Measurements from ENCODE around the gene CD70.
A peak's percentile ranks its signal among the peaks of the same experiment; 100 is the strongest.
"Not testable (repeated sequence)": the region's sequence is repeated elsewhere in the genome, so short reads cannot be mapped to it uniquely, and the experiment has no call there.

Gene CD70, protein sequence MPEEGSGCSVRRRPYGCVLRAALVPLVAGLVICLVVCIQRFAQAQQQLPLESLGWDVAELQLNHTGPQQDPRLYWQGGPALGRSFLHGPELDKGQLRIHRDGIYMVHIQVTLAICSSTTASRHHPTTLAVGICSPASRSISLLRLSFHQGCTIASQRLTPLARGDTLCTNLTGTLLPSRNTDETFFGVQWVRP

DNA sequence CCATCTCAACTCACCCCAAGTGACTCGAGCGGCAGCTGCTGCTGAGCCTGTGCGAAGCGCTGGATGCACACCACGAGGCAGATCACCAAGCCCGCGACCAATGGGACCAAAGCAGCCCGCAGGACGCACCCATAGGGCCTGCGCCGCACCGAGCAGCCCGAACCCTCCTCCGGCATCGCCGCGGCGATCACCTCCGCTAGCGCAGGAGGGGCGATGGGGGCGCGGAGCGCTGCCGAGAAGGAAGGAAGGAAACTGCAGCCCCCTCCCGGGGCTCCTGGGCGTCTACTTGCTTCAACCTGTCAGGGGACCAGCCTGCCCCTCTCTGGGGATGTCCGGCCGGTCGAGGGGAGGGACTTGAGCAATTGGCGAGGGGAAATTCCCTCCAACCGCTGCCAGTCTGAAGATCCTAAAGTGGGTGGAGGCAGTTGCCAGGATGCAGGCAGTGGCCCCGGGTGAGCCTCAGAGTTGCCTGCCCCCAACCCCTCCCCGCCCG is at the start of gene CD70:
TSS of gene CD70 (minus strand) at position 324 of the 493 bp plus-strand sequence. CDS start at position 176, 148 bp downstream.
- DNase-seq (ENCODE audit: low spot score), result peak; percentile 33

DNA sequence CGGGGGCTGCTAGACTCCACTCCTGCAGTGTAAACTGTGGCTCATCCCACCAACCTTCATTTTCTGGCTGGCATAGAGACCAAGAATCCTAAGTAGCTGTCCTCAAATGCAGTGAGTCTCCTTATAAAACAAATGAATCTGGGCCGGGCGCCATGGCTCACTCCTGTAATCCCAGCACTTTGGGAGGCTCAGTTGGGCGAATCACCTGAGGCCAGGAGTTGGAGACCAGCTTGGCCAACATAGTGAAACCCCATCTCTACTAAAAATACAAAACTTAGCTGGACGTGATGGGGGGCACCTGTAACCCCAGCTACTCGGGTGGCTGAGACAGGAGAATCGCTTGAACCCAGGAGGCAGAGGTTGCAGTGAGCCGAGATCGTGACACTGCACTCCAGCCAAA is 49.4 kb upstream of the CD70 start:
- not testable (repeated sequence) for DNase-seq (ENCODE audit: low spot score)

DNA sequence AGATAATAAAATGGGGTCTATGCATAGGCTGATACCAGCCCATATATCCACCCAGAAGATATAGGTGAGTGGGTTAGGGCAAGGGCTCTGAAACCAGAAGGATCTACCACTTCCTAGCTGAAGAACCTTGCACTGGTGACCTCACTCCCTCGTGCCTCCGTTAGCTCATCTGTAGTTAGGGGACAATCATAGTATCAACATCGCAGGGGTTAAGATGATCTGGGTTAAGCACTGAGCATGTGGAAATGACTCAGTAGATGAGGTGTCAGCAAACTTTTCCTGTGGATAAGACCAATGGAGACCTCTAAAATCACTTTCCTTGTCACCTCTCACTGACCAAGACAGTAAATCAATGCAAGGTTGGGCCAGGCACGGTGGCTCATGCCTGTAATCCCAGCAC is 48.5 kb upstream of the CD70 start:
- DNase-seq (ENCODE audit: low spot score), result no peak

DNA sequence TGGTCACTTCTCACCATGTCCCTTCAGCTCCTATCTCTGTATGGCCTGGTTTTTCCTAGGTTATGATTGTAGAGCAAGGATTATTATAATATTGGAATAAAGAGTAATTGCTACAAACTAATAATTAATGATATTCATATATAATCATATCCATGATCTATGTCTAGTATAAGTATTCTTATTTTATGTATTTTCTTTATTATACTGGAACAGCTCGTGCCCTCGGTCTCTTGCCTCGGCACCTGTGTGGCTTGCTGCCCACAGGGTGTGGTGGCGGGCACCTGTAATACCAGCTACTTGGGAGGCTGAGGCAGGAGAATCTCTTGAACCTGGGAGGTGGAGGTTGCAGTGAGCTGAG is 42.5 kb upstream of the CD70 start:
- not testable (repeated sequence) for DNase-seq (ENCODE audit: low spot score)

DNA sequence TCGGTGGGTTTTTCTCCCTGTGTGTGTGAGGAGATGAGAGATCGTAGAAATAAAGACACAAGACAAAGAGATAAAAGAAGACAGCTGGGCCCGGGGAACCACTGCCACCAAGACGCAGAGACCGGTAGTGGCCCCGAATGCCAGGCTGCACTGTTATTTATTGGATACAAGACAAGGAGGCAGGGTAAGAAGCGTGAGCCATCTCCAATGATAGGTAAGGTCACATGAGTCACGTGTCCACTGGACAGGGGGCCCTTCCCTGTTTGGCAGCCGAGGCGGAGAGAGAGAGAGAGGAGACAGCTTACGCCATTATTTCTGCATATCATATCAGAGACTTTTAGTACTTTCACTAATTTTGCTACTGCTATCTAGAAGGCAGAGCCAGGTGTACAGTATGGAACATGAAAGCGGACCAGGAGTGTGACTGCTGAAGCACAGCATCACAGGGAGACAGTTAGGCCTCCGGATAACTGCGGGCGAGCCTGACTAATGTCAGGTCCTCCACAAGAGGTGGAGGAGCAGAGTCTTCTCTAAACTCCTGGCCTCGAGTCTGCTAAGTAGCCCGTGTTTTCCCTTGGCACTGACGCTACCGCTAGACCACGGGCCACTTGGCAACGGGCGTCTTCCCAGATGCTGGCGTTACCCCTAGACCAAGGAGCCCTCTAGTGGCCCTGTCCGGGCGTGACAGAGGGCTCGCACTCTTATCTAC is 42.0 kb upstream of the CD70 start:
- peak; percentile 65 for DNase-seq (ENCODE audit: low spot score)

DNA sequence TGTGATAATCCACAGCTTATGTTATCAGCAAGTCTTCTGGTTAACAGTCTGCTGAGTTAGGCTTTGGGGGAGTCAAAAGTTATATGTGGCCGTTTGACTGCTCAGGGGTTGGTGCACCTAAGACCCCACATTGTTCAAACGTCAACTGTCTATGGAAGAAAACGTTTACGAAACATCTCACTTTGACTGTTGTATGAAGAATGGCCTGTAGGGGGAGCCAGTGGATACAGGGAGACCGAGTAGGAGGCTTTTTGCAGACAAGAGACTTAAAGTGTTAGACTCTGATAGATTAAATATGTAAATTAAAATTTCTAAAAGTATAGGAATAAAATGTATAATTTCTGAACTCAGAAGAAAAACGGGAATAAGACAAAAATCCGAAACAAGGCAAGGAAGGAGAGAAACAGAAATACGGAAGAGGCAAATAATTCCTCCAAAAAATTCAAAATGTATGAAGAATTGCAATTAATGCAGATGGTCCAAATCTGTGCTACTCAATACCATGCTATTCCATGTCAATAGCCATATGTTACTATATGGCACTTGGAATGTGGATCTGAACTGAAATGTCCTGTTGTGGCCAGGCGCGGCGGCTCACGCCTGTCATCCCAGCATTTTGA is 41.2 kb upstream of the CD70 start:
- peak; percentile 83 for DNase-seq (ENCODE audit: low spot score)

DNA sequence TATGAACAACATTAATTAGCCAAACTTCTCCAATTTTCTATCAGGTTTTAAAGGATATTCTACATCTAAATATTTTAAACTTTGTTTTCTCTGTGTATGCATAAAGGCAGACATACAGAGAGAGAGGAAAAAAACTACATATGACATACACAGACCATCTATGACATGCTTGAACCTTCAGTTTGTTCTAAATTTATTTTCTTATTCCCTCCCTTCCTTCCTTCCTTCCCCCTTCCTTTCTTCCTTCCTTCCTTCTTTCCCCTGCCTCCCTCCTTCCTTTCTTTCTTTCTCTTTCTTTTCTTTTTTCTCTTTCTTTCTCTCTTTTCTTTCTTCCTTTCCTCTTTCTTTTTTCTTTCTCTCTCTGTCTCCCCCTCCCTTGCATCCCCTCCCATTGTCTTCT is 35.8 kb upstream of the CD70 start:
- no peak for DNase-seq (ENCODE audit: low spot score)

DNA sequence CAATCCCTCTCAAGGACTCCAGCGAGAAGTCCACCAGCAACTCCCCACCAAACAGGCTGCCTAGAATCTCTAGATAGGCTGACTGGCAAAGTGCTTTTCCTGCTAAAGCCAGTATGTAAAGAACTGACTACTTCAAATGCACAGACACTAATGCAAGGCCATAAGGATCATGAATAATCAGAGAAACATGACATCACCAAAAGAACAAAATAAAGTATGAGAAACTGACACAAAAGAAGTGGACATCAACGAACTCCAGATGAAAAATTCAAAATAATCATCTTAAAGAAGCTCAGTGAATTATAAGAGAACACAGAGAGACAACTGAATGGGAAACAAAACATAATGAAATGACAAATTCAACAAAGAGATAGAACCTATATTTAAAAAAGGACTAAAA is 26.4 kb upstream of the CD70 start:
- DNase-seq (ENCODE audit: low spot score), result no peak

DNA sequence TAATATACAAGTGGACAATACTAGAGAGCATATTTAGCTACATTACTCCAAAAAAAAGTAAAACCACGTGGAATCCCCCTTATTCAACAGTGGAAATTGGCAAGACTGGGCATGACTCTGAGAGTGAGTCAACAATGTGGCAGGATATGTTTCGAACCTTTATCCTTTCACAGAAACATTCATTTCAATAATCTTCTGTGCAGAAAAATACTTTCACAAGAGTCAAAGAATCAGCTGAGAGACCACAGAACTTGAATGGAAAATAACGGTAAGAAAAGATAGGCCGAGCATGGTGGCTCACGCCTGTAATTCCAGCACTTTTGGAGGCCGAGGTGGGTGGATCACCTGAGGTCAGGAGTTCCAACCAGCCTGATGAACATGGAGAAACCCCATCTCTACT is 25.1 kb upstream of the CD70 start:
- no peak for DNase-seq (ENCODE audit: low spot score)

DNA sequence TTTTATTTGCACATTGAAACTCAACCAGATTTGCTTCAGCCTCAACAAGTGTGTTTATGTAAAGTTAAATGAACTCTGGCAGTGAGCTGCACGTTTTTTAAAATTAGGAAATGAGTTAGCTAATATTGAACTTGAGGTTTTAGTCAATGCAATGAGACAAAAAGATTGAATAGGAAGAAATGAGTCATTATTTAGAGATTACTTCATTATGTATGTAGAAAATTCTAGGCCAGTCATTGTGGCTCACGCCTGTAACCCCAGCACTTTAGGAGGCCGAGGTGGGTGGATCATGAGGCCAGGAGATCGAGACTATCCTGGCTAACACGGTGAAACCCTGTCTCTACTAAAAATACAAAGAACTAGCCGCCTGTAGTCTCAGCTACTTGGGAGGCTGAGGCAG is 22.8 kb upstream of the CD70 start:
- no peak for DNase-seq (ENCODE audit: low spot score)

DNA sequence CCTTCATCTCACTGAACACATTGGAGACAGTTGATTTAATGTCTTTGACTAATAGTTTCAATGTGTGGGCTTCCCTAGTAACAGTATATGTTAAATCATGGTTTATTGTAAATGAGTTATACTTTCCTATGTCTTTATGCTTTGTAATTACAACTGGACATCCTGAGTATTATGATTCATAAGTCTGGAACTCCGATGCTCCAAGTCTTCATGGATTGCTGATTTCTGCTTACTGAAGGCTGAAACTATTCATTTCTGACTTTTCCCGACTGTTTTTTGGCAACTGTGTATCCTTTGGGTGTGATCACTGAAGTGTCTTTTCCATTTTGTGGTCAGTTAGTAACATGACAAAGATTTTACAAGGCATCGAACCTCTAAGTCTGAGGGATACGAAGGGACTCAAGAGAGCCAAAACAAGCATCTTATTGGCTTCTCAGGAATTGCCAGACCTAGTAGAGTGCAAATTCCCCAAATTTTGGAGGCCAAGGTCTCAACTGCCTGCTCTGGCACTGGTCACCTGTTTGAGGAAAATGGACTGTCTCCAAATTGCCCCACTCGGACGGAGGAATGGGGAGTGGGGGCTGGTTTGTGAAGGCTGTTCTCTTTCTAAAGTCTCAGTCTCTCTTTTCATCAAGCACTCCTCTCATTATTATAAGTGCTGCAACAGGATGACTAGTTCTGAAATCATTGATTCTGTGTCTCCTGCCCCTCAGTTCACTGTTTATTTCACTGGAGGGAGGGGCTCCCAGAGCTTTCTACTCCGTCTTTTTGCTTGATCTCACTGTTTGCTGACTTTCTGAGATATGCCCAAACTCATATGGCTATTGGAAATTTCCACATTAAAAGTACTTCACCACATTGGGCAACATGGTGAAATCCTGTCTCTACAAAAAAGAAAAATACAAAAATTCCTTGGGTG is 20.2 kb upstream of the CD70 start:
- DNase-seq (ENCODE audit: low spot score), result no peak

DNA sequence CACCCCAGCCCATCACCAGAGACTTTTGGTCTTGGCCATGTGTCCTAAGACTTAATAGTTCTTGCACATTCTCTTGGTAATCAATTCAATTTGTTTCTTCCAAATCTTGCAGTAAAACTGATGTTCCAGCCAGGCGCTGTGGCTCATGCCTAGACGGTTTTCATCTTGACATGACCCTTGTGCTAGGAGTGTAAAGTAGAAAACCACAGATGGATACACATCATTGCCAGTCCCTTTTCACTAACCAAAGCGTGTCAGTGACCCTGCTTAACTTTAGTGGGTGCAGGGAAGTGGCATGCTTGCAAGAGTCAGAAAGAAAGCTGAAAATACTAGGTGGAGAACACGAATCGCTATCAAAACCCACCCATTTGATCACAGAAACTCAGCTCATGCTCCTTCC is 18.0 kb upstream of the CD70 start:
- DNase-seq (ENCODE audit: low spot score), result no peak

DNA sequence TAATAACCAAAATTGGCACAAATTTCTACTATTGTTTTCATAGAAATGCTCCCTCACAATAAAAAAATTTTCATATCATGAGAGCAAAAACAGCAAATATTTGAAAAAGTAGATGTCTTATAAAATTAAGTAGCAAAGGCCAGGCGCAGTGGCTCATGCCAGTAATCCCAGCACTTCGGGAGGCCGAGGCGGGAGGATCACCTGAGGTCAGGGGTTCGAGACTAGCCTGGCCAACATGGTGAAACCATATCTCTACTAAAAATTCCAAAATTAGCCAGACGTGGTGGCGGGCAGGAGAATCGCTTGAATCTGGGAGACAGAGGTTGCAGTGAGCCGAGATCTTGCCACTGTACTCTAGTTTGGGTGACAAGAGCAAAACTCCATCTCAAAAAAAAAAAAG is 17.2 kb upstream of the CD70 start:
- not testable (repeated sequence) for DNase-seq (ENCODE audit: low spot score)

DNA sequence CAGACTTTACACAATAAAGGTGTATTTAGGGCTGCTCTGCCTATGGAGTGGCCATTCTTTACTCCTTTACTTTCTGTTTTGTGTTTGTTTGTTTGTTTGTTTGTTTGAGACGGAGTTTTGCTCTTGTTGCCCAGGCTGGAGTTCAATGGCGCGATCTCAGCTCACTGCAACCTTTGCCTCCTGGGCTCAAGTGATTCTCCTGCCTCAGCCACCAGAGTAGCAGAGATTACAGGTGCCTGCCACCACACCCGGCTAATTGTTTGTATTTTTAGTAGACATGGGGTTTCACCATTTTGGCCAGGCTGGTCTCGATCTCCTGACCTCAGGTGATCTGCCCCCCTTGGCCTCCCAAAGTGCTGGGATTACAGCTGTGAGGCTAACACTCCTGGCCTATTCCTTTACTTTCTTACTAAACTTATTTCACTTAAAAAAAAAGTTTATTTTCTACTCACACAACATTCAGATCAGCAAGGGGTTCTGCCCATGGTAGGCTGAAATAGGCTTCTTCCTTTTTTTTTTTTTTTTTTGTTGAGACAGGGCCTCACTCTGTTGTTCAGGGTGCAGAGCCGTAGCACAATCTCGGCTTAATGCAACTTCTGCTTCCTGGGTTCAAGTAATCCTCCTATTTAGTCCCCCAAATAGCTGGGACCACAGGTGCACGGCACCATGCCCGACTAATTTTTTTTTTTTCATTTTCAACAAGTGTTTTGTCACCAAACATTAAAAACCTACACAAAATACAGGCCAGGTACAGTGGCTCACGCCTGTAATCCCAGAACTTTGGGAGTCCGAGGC is 15.5 kb upstream of the CD70 start:
- not testable (repeated sequence) for DNase-seq (ENCODE audit: low spot score)

DNA sequence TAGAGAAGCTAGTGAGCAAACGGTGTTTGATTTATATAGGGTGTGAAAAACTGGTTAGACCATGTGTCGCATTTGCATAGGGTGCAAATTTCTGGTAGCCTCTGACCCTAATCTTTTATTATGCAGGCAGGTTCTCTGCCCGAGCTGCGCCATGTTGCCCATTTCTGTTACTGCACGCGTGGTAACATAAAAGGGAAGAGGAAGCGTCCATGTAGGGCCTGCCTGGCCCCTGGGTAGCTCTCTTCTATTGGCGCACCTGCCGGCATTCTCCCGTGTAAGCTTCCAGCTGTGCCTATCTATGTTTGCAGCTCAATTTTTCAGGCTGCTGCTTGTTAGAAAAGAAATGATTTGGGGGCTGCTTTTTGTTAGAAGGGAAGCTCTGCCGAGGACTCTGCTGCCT is 14.0 kb upstream of the CD70 start:
- no peak for DNase-seq (ENCODE audit: low spot score)

DNA sequence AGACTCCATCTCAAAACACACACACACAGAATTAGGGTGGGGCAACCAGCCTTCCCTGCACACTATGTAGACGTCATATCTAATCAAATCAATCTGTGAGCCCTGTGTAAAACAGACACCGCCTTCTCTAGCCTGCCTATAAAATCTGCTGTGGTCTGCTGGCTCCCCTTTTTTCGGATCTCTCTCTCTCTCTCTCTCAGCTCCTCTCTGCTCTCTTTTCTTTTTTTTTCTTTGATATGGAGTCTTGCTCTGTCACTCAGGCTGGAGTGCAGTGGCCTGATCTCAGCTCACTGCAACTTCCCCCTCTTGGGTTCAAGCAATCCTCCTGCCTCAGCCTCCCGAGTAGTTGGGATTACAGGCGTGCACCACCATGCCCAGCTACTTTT is 11.8 kb upstream of the CD70 start:
- DNase-seq (ENCODE audit: low spot score), result no peak

DNA sequence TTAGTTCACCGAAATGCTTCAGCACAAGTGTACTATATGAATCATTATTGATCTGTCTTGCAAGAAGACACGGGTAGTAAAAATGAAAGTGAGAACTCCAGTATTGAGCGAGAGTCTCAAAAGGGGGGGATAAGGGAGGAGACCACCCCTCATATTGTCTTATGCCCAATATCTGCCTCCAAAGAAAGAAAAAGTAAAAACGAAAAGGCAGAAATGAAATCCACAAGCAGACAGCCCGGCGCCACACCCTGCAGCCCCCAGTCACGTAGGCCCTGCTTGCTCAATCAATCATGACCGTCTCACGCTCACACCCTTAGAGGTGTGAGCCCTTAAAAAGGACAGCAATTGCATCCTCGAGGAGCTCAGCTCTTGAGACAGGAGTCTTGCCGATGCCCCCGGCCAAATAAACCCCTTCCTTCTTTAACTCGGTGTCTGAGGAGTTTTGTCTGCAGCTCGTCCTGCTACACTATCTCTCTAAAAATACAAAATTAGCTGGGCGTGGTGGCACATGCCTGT is 10.6 kb upstream of the CD70 start:
- DNase-seq (ENCODE audit: low spot score), result not testable (repeated sequence)

DNA sequence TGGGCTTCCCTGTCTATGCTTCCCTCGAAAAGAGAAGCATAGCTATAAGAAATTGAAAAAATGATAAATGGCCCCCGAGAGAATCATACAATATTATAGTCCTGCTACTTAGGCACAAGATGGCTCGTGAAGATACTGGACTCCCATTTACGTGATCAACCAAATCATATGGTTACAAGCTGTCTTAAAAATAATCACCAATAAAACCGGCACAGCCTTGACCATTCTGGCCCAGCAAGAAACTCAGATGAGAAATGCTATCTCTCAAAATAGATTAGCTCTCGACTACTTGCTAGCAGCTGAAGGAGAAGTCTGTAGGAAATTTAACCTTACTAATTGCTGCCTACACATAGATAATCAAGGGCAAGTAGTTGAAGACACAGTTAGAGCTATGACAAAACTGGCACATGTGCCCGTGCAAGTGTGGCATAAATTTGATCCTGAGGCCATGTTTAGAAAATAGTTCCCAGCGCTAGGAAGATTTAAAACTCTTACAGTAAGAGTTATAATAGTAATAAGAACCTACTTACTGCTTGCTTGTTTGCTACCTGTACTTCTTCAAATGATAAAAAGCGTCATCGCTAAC is 10.1 kb upstream of the CD70 start:
- DNase-seq (ENCODE audit: low spot score), result not testable (repeated sequence)

DNA sequence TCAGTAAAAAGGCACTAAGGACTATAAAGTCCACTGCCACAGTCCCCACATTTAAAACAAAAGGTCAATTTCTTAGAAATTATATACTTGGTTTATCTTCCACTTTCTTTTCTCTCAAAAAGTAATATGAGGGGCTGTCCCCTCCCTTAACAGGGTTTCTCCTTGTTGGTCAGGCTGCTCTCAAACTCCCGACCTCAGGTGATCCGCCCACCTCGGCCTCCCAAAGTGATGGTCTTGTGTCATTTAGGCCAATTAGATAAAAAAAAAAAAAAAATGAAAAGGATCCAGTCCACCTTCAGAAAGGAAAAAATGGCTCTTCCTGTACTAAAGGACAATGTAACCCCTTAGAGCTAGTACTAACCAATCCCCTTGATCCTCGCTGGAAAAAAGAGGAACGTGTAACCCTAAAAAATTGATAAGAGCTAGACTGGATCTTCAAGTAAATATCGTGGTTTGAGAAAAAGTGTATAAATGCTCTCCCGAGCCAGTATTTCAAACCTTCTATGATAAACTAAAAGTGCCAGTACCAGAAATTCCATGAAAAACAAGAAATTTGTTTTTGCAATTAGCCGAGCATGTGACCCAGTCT is 9.0 kb upstream of the CD70 start:
- DNase-seq (ENCODE audit: low spot score), result no peak

DNA sequence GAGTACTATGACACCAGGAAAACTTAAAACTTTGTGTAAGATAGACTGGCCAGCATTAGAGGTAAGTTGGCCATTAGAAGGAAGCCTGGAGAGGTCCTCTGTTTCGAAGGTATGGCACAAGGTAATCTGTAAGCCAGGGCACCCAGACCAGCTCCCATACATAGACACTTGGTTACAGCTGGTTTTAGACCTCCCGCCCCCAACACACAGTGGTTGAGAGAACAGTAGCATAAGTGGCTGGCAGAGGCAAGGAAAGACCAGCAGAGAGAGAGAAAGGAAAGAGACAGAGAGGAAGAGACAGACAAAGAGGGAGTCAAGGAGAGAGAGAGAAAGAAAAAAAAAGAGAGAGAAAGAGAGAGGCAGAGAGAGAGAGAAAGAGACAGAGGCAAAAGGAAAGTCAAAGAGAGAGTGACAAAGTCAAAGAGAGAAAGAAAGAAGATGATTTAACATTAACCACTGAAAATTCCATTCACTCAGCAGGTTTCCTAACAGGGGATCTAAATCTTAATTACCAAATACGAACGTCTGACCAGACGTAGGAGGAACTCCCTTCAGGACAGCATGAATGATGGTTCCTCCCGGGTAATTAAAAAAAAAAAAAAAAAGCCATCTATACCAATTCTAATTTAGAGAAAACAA is 7.4 kb upstream of the CD70 start:
- DNase-seq (ENCODE audit: low spot score), result not testable (repeated sequence)

Data from hematopoietic multipotent progenitor cell treated with erythropoietin and hydrocortisone succinate and interleukin-3 and kit ligand, for 15 days (in vitro differentiated cells).